ENCODE results near the gene FGGY.
"Not testable (repeated sequence)": the region's sequence is repeated elsewhere in the genome, so short reads cannot be mapped to it uniquely, and the experiment has no call there.

Gene FGGY

DNA sequence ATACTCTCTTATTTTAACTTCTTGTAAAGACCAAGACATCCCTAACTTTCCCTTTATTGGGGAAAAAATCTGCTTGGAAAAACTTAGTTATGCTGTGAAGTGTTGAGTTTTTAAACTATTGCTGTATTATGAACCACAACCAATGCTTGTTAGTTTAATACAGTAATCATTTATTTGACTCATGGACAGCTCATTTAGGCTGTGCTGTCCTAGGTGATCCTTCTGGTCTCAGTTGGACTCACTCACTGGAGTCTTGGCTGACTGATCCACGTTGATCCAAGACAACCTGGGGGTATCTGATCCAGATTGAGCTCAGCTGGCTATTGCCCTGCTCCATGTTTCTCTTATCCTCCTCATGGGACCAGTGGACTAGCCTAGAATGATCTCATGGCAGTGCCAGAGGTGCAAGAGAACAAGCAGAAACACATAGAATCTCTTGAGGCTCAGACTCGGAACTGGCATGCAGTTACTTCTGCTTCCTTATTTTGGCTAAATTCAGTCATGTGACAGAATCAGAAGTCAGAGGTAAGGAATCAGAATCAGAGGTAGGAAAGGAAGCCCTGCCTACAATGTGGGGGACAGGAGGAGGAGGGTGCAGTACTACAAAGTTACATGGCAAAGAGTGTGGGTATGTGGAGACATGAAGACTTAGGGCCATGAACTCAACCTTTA, 156.5 kb downstream of the FGGY start:
- DNase-seq = no peak

DNA sequence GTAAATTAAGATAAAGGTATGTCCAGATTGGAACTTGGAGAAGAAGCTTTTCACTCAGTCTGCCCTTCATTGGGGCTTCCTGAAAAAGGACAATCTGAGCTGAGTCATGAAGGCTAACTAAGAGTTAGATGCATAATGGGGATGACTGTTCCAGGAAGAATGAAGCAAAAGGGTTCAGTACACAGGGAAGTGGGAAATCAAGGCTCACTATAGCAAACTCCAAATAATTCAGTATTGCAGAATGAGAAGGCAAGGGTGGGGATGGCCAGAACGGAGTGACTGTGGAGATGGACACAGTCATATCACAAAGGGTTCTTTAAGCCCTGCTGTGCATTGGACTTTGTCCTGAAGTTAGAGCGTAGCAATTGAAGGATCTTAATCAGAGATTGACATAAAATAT, 158.3 kb downstream of the FGGY start:
- DNase-seq = no peak

DNA sequence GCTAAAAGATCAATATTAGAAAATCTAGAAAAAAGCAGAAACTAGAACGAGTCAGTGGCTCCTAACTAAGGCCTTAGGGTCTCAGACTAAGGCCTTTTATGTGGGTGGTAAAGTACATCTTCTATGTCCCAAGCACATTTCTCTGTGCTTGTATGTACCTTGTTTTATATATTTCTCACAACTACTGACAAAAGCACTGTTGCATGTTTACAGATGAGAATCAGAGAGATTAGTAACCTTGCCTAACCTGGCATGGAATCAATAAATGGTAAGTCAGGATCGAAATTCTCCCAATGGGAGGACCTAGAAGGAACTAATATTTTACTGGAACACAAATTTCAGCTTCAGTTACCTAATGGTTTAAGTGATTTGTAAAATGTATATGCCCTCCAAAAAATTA, 160.9 kb downstream of the FGGY start:
- DNase-seq = no peak

DNA sequence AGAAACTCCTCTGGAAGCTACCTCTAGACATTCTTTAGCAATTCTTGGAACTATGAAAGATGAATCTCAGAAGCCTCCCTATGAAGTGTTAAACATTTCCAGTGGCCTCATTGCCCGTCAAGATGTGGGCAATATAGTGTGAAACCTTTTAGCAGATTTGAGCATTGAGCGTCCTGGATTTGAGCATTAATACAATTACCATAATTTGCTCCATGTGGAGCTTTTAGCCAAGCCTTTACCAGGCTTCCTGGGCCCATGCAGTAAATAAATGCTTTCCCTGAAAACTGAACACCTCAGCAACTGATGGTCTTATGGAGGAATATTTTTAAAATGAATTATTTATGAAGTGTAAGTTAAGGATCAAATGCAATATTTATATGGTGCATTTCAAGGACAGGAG, 162.0 kb downstream of the FGGY start:
- DNase-seq = no peak

DNA sequence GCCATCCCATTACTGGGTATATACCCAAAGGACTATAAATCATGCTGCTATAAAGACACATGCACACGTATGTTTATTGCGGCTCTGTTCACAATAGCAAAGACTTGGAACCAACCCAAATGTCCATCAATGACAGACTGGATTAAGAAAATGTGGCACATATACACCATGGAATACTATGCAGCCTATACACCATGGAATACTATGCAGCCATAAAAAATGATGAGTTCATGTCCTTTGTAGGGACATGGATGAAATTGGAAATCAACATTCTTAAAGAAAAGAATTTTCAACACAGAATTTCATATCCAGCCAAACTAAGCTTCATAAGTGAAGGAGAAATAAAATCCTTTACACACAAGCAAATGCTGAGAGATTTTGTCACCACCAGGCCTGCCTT, 166.0 kb downstream of the FGGY start:
- DNase-seq = not testable (repeated sequence)

DNA sequence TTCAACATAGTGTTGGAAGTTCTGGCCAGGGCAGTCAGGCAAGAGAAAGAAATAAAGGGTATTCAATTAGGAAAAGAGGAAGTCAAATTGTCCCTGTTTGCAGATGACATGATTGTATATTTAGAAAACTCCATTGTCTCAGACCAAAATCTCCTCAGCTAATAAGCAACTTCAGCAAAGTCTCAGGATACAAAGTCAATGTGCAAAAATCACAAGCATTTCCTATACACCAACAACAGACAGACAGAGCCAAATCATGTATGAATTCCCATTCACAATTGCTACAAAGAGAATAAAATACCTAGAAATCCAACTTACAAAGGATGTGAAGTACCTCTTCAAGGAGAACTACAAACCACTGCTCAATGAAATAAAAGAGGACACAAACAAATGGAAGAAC, 168.6 kb downstream of the FGGY start:
- not testable (repeated sequence) for DNase-seq

DNA sequence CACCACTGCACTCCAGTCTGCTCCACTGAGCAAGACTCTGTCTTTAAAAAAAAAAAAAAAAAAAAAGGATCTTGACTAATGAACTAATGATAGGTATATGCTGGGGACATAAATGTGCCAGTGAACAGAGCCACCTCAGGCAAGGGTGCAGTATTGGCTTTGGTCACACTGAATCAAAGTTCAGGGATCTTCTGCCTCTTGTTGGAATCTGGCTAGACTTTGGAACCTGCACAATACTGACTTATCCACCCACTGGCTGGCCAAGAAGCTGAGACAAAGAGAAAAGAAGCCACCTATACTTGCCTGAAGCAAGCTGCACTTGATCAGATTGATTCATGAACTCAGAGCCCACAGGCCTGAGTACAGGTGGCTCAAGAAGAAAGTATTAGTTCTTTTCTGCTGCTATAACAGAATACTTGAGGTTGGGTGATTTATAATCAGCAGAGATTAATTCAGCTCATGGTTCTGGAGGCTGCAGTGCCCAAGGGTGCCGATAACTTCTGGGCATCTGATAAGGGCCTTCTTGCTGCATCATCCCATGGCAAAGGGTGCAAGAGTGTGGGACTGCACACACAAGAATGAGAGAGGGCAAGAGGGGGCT, 172.0 kb downstream of the FGGY start:
- DNase-seq = no peak

DNA sequence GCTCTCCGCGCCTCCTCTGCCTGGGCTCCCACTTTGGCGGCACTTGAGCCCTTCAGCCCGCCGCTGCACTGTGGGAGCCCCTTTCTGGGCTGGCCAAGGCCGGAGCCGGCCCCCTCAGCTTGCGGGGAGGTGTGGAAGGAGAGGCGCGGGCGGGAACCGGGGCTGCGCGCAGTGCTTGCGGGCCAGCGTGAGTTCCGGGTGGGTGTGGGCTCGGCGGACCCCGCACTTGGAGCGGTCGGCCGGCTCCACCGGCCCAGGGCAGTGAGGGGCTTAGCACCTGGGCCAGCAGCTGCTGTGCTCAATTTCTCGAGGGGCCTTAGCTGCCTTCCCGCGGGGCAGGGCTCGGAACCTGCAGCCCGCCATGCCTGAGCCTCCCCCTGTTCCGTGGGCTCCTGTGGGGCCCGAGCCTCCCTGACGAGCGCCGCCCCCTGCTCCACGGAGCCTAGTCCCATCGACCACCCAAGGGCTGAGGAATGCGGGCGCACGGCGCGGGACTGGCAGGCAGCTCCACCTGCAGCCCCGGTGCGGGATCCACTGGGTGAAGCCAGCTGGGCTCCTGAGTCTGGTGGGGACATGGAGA, 175.2 kb downstream of the FGGY start:
- not testable (repeated sequence) for DNase-seq

DNA sequence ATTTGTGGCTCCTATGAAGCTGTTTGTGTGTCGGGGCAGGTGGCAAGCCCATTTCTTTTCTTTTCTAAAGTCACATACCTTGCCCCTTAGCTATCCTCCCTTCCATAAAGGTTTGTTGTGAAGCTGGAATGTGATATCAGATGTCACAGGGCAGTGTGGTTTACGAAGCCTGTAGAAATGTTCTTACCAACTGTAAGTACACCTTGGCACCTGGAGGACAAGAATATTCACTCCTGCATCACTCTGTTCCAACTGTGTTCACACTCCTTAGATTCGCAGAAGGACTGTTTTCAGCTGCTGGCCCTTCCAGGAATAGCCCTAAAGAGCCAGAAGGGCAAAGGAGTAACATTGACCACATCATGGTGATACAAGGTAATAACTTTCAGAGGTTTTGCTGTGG, 176.9 kb downstream of the FGGY start:
- no peak for DNase-seq

DNA sequence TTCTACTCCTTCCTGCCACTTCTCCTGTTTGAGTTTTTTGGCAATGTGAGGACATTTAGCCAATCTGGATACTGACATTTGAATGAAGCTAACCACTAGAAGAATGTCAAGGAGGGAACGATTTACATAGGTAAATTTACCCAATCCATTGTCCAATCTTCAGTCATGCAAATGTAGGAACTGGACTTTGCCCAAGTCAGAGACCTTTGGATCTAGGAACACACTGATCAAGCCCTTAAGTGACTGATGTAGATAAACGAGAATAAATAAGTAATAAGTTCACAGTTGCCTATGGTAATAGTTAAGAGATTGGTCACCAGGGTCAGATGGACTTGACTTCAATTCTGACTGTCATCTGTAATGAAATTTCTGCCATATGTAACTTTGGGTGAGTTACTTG, 177.6 kb downstream of the FGGY start:
- DNase-seq = no peak

DNA sequence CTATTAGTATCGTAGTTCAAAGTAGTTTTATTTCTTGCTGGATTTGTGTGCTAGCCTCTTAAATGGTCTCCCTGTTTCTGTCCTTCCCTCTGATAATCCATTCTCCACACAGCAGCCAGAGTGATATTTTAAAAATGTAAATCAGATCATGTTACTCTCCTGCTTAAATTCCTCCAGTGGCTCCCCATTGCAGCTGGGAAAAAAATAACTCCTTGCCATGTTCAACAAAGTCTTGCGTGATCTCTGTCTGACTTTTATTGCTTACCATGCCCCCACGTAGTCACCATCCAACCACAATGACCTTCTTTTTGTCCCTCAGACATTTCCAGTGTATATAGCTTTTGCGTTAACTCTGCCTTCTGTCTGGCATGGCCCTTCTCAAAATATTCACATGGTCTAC, 178.8 kb downstream of the FGGY start:
- no peak for DNase-seq

DNA sequence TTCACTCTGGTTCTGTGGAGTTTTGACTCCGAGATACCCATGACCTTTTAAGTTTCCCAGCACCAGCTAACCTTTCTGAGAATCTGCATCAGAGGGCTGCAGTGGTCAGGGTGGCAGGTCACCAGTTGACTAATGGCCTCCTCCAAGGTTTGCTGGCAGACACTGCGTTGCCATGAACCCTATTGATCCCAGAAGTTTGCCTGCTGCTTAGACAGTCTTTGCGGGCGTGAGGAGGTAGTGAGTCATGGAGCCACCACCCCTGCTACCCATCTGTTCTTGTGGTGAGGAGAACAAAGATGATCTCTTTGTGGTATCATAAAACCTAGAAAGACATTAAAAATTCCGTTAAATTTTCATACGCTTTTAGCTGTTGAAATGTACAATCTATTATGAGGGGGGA, 180.4 kb downstream of the FGGY start:
- no peak for DNase-seq

DNA sequence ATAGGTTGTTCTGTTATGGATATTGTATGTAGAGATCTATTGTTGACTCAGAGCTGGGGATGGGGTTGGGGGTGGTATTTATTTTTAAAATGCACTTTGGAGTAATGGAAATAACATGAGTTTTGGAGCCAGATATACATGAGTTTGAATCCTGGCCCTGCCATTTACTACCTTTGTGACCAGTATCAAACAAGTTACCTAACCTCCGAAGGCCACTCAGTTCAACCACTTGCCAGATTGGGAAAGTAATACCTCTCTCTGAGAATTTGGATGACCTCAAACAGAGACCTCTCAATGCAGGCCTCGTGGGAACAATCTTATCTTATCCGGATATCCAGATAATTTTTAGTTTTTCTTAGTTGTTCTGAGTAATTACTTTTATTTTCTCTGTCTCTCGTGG, 181.0 kb downstream of the FGGY start:
- no peak for DNase-seq

DNA sequence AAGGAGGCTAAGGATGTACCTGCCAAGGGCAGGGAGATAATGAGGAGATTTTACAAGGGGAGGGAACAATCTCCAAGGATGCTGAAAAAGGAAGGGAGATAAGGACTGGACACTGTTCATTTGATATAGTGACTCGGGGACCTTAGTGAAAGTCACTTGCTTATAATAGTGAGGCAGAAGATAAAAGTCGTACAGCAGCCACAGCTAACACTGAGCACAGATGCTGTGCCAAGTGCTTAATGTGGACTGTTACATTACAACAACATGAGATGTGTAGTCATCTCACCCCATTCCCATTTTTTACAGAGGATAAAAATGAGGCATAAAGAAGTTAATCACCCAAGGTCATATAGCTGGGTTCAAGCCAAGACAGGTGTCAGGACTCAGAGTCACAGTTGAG, 181.9 kb downstream of the FGGY start:
- DNase-seq = no peak

DNA sequence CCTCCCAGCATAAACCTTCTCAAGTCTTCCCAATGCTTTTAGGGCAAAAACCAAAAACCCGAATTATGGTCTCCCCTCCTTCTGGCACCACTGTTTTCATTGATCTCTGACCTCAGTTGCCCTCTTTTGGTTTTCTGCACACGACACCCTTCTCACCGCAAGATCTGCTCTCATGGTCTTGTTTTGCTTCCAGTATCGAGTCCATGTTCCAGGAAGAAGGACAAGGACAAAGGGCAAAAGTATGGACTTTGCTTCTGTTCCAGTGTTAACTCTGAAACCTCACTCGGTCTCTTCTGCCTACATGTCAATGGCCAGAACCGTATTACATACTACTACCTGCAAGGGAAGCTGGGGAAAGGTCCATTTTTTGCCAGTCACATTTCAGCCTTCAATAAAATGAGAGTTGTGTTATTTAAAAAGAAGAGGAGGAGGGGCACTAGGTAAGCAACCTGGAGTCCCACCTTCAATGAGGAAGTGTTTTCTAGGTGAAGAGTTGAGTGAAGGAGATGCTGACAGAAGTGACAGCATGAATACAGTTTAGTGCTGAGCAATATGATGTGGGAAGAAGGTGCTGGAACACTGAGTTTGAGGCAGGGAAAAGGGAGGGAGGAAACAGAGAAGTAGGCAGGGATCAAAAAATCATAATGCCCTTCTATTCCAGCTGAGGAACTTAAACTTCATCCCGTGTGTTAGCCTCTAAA, 183.4 kb downstream of the FGGY start:
- no peak for DNase-seq

DNA sequence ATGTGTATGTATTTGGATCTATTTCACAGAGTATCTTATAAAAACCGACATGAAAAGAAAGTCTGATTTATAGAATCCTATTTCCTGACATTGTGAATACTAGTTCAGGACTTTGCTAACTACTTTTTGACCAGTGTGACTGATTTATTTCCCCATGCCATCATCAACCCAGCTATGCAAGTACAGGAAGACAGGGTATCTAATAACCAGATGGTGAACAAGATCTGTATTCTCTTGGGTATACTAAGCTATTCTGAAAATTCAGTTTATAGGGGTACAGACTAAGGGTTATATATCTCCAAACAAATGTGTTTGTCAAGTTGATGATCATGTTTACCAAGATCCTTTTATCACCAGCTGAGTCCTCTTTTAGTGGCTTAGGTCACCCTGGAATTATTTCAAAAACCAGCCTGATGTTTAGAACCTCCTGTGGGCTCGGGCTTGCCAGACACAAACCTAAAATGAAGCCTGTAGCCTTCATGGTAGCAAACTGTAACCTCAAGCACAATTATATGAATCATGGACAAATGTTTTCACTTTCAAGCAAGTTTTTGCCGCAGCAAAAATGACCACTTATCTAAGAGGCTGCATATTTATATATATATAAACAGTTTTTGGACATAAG, 185.1 kb downstream of the FGGY start:
- DNase-seq = no peak

DNA sequence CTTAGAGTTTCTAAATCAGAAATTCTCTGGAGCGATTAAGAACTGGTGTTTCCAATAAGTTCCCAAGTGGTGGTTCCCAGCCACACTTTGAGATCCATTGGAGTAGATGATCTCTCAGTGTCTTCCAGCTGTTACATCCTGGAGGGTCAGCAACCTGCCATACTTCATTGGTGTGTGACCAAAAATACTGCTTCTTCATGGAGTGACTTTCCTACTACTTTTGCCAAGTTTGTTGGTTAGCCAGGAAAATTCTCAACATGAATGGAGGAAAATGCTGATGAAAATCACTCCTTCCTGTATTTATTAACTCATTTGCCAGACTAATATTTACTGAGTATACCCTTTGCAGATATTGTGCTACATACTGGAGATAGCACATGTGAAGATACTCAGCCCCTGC, 186.1 kb downstream of the FGGY start:
- DNase-seq = no peak

DNA sequence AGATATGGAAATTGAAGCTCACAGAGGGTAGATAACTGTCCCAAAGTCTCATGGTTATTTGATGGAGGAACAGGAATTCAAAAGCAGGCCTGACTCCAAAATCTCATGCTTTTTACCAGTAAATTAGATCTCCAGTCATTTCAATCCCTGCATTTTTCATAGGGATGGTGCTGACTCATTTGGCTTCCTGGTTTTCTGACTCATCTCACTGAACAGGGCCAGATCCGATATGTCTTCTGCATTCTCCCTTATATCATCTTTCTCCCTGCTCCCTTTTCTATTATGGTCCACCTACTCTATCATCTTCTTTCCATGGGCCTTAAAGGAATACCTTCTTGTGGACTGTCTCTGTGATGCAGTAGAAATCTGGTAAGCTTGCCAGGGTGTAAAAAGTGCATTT, 187.2 kb downstream of the FGGY start:
- no peak for DNase-seq

DNA sequence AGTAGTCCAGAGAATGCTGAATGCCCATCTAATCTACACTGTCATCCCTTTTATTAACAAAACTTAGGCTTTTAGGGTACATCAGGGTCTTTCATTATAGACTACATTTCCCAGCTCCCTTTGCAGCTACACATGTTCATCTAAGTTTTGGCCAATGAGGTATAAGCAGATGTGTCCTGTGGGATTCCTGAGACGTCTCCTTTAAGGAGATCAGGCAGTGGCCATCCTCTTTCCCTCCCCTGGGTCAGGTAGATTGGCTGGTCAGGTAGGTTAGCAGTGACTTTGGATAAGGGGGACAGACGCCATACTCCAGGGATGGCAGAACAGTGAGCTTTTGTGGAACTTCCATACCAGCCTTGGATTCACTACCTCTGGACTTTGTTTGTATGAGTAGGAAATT, 188.3 kb downstream of the FGGY start:
- DNase-seq = no peak

DNA sequence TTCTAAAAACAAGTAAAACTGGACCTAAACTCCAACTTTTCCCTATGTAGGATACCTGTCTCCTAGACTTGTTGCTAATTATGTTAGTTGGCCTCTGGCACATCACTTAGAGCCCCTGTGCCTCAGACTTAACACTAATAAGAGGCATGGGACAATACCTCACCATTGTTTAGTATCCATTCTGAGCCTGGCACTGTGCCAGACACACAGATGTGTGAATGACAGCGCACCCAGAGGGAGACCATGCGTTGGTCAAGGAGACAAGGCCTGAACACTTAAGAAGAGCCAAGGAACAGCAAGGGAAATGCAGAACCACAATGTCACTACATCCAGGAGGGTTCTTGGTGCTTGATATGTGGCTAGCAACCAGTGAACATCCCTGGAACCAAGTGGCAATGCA, 189.1 kb downstream of the FGGY start:
- no peak for DNase-seq

DNA sequence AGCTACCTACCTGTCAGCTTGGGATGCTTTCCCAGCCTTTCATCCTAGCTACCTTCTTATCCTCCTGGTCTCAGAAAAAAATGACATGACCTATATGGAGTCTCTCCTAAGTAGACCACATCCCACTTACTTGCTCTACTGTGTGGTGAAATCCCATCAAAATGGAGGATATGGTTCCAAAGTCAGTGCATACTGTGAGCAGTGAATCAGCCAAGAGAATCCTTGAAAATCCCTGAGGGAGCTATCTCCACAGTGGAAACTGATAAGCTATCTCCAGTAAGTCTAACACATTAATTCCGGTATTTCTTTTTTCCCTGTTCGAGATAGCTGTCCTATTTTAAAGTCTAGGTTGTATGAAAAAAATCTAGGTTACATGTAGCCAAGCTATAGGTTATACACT, 189.7 kb downstream of the FGGY start:
- no peak for DNase-seq

DNA sequence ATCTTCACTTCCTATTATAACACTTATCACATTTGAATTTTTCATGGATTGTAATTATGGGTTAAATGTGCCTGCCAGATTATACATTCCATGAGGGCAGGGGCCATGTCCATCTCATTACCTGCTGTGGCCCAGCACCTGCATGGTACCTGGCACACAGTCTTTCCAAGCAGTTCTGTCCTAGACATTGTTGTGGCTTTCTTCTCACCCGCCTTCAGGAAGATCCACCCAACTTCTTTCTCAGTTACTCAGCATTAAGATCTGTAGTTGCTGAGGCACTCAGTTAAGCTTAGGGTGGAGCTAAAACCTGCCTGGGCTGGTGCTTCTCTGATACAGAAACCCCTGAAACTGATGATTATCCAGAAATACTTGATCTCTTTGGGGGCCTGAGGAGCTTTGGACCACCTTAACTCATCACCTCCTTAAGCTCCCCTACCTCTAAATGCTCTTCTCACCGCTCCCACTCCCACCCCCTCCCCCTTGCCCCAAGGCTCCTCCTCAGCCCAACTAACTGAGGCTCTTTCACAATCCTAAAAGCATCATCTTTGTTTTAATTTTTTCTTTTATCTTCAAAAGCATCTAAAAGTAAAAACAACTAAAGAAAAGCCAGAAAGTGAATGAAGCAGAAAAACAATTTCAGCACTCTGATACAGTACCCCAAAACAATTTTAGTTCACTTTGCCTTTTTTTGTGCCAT, 190.6 kb downstream of the FGGY start:
- DNase-seq = no peak

DNA sequence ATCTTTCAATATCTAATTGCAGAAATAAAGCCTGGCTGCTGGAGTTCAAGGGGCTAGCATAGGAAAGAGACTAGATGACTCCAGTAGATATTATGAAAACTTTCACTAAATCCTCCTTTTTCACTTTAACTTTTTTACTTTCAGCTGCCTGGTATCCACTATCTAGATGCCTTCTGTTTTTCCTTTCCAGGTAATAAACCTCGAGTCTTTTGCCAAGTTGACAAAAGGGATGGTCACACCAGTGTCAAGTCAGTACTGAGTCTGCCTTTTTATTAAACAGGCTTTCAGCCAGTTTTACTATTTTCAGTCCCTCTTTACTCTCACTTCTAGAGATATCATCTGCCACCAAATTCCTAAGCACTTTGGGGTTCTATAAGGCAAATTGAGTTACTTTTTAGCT, 195.6 kb downstream of the FGGY start:
- no peak for DNase-seq

Measured in NCI-H1048 (cell line).